ENCODE data around the gene TMEM253.
A peak's percentile ranks its signal among the peaks of the same experiment; 100 is the strongest.

TMEM253 gene

DNA sequence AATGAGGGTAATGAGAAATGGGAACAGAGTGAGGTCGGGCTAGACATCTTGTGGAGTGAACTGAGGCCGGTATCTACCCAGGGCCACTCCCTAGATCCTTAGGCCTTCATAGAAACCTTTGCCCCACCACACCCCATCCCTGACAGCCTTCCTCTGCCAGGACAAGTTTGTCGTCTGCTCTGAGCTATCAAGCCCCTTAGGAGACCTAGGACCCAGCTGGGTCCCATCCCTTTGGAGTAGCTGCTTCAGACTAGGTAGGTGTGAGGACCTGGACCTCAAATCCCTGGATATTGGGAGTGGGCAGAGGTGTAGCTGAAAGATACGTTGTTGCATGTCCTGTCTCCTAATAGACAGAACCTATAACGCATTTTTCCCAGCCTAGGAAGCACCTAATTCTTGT, at the start of gene TMEM253:
Gene TMEM253, plus strand, starts transcription at position 136 of the 400 bp plus-strand sequence. CDS start 278 bp downstream, outside the sequence.
- no peak for DNase-seq (ENCODE audit: low read depth in 2 of 2)

DNA sequence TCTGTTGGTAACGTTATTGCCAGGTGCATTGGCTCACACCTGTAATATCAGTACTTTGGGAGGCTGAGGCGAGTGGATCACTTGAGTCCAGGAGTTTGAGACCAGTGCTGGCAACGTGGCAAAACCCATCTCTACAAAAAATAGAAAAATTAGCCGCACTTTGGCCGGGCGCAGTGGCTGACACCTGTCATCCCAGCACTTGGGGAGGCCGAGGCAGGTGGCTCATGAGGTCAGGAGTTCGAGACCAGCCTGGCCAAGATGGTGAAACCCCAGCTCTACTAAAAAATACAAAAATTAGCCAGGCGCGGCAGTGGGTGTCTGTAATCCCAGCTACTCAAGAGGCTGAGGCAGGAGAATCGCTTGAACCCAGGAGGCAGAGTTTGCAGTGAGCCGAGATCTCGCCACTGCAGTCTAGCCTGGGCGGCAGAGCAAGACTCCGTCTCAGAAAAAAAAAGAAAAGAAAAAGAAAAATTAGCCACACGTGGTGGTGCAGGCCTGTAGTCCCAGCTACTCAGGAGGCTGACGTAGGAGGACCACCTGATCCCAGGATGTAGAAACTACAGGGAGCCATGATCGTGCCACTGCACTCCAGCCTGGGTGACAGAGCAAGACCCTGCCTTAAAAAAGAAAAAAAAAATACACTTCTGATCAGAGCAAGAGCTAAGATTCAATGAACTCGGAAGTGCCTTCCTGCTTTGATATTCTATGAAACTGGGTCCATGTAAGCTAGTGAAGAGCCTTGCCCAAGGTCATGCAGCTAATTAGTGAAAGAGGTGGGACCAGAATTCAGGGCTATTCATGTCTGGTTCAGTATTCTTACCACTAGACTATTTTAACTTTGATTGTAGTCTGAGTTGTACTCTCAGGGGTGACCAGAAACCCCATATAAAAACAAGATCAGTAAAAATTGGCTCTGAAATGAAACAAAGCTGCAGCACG, 47.4 kb upstream of the TMEM253 start:
- no peak for DNase-seq (ENCODE audit: low read depth in 2 of 2)

DNA sequence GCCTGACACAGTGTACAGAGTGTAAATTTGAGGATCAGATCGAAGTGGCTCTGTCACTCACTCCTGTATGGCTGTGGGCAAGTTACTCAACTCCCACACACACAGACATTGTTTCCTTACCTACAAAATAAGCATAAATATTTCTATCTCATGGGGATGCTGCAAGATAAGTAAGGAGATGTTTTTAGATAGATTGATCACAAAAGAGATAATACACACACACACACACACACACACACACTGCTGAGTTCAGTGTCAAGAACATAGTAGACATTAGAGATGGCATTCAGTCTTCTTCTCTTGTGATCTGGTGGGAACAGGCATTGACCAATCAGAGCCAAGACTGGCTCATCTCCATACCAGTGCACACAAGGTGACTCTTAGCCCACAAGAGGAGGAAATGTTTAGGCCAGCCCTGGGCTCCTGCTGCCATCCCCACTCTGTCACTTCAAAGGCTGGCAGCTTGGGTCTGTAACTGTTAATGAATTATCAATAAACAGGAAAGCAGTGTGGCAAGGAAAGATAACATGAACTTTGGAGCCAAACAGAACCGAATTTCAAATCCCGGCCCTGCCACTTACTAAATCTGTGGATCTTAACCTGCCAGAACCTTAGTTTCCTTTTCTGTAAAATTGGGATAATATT, 46.6 kb upstream of the TMEM253 start:
- DNase-seq (ENCODE audit: low read depth in 2 of 2): no peak

DNA sequence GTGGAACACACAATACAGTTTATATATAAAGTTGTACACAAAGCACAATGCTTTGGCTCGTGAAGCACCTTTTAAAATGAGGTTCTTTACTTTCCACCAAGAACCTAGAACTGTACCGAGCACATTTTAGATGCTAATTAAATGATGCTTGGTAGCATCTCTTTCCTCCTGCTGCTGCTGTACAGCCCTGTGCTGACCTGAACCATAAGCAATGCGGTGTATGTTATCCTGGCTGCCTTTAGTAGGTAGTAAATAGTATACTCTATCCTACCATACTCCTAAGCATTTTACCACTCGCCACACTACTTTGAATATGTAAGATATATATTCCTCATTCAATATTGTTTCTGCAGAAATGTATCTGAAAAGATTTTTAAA, 46.1 kb upstream of the TMEM253 start:
- DNase-seq (ENCODE audit: low read depth in 2 of 2): no peak

DNA sequence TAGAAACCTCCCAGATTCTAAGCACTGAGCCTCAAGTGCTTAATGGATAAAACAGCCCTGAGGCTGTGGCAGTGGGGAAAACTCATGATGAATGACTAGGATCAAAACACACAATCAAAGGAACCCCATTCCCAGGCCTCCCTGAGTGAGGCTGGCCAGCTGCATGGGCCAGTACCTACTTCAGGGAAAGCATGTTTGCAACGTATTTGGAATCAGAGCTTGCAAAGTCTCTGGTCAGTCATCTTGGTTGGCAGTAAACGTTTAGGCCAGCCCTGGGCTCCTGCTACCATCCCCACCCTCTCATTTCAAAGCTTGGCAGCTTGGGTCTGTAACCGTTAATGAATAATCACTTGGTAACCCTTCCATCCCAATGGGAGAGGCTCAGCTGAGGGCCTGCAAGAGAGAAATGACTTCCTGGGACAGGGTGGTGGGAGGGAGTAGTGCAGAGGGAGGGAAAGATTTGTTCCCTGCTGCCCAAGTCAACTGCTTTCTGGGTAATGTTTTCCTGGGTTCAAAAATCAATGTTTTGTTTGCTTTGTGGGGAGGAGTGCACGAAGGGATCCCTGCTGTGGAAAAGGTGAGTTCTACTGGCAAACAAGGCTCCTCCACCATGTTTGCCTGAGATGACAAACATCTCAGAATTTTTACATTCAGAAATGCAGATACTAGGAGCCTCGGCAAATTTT, 45.3 kb upstream of the TMEM253 start:
- DNase-seq (ENCODE audit: low read depth in 2 of 2): no peak

DNA sequence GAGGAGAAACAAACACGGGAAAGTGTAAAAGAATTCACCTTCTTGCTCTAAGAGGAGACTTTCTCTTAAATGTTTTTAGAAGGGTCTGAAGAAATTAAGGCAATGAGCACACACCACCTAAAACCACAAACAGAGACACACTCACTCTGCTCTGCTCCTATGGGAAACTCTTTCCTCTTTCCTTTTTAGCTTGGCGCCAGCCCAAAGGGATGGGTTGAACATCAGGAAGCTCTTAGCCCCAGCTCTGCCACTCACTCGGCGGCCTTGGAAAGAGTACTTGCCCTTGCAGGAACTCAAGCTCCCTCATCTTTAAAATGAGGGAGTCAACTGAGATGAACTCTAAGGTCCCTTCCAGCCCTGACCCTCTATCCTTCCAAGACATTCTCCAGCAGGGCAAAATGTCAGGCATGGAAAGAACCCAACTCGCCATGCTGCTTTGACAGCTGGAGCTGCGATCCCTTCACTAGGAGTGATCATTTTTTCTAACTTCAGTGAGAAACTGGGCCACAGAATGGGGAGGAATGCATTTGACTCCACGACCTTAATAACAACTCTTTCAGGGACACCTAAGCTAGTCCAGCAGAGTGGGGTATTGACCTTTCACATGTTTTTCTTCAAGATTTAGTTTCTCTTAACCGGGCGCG, 44.2 kb upstream of the TMEM253 start:
- DNase-seq (ENCODE audit: low read depth in 2 of 2): no peak

DNA sequence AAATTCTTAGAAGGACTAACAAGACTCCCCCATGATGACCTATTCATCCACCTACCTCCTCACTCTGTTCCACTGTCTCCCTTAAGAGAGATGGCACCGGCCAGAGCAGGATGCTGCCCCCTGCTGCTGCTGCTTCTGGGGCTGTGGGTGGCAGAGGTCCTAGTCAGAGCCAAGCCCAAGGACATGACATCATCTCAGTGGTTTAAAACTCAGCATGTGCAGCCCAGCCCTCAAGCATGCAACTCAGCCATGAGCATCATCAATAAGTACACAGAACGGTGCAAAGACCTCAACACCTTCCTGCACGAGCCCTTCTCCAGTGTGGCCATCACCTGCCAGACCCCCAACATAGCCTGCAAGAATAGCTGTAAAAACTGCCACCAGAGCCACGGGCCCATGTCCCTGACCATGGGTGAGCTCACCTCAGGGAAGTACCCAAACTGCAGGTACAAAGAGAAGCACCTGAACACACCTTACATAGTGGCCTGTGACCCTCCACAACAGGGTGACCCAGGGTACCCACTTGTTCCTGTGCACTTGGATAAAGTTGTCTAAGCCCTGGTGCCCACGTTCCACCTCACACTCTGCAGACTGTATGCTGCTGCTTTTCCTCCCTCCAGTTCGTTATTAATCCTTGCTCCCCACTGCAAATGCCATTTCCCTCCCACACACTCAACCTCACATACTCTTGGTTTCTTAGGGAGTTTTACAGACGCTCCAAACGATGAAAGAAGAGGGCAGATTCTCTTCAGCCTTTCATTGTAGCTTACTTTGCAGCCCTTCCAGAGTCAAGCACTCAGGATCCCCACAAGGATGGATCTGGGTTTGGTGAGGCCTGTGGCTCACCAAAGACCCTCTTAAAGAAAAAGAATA, 42.8 kb upstream of the TMEM253 start, which contains the start of gene RNASE8:
Gene RNASE8, plus strand, starts transcription at position 20 of the 873 bp plus-strand sequence. Its CDS starts 71 bp downstream, at position 91.
- no peak for DNase-seq (ENCODE audit: low read depth in 2 of 2)

DNA sequence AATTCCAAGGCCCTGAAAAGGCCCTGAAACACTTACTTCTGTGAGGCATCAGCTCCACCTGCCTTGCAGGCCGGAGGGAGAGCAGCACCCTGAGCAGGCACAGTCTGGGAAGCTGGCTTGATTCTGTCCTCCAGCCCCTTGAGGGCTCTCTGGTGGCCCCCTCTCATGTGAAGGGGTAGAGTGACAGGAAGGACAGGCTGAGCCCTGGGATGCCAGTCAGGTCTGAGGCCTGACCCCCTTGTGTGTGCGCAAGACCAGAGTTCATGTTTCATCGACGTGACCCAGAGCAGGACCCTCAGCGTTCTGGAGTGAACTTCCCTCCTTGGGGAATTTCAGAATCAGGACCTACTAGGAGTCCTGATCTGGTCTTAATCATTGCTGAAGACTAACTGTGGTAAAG, 42.0 kb upstream of the TMEM253 start:
- DNase-seq (ENCODE audit: low read depth in 2 of 2): no peak

DNA sequence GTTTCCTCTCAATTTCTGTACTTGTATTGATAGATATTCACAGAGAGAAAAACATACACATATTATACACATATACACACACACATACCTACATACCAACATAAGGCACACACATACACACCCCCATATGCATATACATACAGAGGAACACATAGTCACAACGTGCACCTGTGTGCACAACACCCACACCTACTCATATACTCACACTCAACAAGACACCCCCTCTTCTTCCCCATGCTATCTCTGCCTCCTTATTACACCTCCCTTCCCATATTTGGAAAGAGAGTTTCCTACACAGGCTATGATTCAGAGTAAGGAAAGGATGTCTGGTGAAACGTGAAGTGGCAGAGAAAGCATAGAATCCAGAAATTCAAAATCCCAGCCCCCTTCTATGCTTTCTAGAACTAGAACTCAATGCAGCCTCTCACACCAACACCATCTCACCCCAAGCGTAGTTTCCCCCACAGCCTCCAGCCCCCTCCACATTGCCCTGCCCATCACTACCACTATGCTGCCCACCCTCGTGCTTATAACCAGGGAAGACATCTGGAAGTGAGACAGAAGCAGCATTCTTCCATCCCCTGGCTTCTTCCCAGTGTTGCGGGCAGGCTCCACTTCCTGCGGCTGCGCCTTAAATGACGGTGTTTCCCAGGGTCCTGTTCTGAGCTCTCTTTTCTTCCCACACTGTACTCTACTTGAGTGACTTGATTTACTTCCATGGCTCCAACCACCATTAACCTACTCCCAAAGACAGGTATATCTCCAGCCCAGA, 40.8 kb upstream of the TMEM253 start:
- no peak for DNase-seq (ENCODE audit: low read depth in 2 of 2)

DNA sequence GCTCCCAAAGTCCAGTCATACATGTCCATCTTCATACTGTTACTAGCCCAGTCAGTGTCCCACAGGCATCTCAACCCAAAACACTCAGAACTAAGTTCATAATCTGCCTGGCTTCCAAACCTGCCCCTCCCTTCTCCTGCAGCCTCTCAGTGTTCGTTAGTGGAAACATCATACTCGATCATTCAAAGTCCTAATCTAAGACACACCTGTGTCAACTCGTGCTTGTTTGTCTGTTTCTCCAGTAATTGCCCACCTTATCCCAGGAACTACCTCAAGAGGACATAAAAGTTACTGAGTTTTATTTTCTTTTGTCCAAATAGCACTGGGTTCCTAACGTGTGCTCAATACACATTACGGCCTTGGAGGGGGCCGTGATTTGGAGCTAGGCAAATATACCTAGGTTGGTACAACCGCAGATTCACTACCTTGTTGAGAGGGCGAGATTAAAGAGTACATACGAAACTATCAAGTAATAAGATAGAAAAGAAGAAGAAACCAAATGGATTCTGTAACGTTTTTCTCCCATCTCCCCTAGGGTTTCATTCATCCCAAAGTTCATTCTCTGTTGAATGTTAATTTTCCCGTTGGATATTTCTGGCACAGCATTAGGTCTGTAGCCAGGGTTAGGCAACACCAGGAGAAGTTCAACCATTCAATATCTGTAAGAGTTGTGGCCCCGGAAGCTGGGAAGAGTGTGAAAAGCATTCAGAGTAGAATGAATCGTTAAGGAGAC, 40.1 kb upstream of the TMEM253 start:
- no peak for DNase-seq (ENCODE audit: low read depth in 2 of 2)

DNA sequence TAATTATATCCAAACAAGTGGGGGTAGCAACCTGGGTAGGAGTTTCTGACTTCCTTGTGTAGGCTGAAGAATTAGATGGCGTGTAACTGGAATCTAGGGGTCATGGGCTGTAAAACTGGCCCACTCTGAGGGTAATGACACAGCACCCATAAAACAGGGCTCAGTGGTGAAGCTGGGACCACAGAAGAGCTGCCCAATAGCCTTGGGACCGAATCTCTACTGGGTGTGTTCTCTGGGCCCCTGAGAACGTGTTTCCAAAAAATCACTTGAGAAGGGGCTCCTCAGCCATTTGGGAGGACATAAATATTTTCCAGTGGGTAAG, 39.6 kb upstream of the TMEM253 start:
- DNase-seq (ENCODE audit: low read depth in 2 of 2): no peak

DNA sequence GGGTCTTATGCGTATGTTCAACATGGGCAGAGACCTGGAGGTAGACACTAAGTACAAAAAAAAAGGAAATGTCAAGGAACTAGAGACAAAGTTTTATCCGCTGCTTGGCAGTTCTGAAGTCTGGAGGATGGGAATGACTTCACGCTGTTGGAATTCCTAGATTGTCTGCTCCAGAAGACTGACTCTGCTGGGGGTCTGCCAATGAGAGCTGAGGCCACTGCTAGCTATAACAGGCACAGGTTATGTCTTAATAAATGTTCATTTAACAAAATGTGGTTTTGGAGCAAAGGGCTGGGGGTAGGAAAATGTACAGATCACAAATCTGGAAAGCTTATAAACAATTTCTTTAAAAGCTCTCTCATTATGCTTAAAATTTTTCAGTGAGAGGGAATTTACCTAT, 37.4 kb upstream of the TMEM253 start:
- DNase-seq (ENCODE audit: low read depth in 2 of 2): no peak

DNA sequence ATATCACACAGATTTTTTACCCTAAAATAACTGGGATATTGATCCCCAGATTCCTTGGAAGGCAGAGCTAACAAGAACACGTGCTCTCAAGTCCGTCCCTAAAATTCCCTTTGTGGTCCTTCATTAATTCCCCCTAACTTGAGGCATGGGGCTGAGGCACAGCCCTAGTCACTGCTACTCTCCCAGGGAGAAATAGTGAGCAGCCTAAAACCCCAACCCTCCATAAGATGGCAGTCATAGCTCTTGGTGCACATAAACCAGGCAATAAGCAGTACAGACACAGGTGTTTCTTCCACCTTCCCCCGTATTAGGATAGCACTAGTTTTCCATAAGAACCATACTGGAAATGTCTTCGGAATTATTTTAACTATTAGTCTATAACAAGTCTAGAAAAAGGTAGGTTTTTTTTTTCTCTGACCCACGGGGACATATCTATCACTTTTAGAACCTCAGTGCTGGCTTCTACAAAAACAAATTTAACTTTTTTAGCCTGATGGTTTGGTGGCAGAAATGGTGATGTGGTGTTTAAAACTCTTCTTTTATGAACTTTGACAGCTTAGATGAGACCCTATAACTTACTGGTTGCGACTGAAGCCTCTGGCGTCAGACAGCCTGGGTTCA, 33.9 kb upstream of the TMEM253 start:
- no peak for DNase-seq (ENCODE audit: low read depth in 2 of 2)

DNA sequence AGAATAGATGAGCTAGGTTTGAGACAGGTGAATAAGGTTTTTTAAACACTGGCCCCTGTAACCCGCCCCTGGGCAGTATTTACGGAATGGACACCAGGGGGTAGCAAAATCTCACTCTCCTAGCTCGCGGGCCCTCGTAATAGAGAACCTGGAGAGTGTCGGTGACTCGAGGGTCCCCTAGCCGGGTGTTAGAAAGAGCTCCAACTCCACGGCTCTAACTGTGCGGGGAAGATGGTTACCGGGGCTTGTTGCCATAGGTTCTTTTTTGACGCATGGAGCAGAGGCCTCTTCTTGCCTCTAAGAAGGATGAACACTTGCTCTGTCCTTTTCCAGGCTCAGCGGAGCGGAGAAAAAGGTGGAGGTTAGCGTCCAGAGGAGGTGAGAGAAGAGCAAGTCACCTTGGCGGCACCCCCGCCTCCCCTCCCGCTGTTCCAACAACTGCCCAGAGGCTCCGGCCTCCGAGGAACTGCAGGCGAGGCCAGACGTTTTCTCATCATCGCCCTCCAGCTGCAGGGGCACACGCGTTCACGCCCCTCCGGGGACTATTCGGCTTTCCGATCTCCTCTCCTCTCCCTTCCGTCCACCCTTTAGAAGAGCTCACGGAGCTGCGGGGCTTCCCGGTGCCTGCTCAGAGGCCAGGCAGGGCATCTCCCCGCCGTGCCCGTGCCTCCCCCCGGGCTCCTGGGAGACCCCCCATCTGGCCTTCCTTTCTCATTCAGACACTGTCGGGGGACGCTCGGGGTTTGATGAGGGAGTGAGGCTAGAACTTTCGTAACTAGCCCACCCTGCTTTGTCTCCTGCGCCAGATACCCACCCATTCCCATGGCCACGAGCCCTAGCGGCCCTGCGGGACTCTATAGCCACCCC, 32.1 kb upstream of the TMEM253 start:
- DNase-seq (ENCODE audit: low read depth in 2 of 2): peak; percentile 36 to 43

DNA sequence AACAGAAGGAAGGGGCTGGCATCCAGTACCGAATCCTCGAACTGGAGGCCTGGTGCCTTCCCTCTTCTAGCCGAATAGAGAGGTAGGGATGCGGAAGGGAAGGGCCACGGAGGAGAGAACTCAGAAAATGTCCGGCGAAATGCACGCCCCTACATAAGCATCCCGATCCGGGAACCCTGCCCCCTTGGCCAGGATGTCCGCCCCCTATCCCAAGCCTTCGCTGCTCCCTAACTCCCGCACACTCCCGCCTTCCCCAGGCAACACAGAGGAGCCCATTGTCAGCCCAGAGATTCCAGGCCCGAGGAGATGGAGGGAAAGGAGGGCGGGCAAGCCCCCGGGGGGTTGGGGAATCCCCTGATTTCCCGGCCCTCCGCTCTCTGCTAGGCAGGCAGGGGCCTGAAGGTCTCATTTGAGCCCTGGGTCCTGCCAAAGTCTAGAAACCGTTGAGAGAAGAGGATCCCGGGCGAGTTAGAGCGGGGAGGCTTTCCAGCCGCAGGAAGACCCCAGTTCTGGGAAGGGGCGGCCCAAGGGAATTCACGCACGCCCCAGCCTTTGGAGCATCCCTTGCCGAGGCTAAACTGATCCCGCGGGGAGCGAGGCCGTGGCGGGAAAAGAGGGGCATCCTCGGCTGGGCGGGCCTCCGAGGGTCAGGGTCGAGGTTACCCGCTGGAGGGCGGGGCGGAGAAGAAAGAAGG, 31.3 kb upstream of the TMEM253 start:
- DNase-seq (ENCODE audit: low read depth in 2 of 2): no peak

DNA sequence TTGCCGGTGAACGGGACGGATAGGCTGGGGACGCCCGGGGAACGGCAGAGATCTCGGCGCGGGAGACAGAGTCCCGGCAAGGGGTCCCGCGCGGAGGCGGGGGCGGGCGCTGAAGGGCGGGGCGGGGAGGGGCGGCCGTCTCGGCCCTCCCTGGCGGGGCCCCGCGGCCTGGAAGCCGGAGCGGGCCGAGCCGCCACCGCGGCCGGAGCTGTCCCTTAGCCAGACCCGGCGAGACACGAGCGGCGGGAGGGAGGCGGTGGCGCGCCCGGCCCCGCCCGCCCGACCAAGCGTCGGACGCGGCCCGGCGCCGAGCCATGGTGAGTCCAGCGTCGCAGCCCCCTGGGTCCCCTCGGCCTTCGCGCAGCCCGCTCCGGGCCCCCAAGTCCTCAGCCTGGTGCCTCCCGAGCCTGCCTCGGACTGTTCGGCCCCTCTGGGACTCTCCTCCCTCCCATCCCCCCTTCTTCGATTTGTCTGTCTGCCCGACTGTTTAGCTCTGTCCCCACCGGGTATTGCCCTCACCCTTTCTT, 30.7 kb upstream of the TMEM253 start, which contains the start of gene ARHGEF40:
Gene ARHGEF40, plus strand, starts transcription at position 222 of the 527 bp plus-strand sequence. Its CDS starts 93 bp downstream, at position 315.
- no peak for DNase-seq (ENCODE audit: low read depth in 2 of 2)

DNA sequence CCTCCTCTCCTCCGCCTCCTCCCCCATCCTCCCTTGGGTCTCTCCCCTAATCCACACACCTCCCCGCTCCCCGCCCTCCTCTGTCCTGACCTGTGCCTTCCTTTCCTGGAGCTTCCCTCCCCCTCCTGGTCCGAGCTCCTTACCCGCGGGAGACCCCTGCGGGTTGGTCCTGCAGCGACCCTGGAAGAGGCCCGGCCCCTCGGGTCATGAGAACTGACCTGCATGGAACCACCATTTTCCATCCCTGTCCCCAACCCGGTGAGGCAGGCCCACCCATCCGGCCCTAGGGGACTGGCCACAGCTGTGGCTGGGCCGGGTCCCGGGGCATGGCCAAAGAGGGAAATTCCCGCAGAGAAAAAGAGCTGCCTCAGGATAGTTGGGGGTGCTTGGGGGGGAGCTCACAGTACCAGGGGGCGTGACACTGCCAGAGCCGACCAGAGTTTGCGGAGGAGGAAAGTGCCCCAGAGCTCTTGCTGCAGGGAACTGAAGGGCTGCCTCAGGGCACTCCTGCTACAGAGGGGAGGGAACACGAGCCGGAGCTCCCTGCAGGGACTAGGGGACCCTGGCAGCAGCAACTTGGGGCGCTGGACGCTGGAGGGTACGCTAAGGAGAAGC, 30.1 kb upstream of the TMEM253 start:
- no peak for DNase-seq (ENCODE audit: low read depth in 2 of 2)

Data from stimulated activated CD8-positive, alpha-beta memory T cell treated with anti-CD3 and anti-CD28 coated beads, Interleukin-7, amount 100 ng/mL, for 4 hours (primary cell).